ENCODE measurements around the gene SLC4A11.
"Not testable (repeated sequence)": the region's sequence is repeated elsewhere in the genome, so short reads cannot be mapped to it uniquely, and the experiment has no call there.

The SLC4A11 gene

DNA sequence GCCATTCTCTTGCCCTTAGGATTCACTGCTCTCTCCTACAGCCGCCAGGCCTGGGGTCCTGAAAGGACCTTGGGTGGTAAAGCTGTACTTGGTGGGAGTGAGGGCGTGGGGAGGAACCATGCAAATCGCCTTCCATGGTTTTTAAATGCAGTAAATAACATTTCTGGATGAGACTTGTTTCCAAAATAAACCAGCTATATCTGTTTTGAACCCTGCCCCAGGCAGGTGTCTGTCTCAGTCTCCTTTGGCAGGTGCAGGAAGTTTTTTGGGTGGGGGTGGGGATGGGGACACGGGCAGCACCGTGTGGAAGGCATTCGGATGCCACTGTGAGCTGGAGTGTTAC, 15.4 kb downstream of the SLC4A11 start:
- H3K4me3 ChIP-seq (ENCODE audit: low read depth, low read length): no peak overlapping the region
- TF ChIP-seq, protein P1, sequence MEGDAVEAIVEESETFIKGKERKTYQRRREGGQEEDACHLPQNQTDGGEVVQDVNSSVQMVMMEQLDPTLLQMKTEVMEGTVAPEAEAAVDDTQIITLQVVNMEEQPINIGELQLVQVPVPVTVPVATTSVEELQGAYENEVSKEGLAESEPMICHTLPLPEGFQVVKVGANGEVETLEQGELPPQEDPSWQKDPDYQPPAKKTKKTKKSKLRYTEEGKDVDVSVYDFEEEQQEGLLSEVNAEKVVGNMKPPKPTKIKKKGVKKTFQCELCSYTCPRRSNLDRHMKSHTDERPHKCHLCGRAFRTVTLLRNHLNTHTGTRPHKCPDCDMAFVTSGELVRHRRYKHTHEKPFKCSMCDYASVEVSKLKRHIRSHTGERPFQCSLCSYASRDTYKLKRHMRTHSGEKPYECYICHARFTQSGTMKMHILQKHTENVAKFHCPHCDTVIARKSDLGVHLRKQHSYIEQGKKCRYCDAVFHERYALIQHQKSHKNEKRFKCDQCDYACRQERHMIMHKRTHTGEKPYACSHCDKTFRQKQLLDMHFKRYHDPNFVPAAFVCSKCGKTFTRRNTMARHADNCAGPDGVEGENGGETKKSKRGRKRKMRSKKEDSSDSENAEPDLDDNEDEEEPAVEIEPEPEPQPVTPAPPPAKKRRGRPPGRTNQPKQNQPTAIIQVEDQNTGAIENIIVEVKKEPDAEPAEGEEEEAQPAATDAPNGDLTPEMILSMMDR (IDR thresholded peaks at IDR 0.05; ENCODE audit: borderline replicate concordance, insufficient read depth, low read depth, low read length): no peak

DNA sequence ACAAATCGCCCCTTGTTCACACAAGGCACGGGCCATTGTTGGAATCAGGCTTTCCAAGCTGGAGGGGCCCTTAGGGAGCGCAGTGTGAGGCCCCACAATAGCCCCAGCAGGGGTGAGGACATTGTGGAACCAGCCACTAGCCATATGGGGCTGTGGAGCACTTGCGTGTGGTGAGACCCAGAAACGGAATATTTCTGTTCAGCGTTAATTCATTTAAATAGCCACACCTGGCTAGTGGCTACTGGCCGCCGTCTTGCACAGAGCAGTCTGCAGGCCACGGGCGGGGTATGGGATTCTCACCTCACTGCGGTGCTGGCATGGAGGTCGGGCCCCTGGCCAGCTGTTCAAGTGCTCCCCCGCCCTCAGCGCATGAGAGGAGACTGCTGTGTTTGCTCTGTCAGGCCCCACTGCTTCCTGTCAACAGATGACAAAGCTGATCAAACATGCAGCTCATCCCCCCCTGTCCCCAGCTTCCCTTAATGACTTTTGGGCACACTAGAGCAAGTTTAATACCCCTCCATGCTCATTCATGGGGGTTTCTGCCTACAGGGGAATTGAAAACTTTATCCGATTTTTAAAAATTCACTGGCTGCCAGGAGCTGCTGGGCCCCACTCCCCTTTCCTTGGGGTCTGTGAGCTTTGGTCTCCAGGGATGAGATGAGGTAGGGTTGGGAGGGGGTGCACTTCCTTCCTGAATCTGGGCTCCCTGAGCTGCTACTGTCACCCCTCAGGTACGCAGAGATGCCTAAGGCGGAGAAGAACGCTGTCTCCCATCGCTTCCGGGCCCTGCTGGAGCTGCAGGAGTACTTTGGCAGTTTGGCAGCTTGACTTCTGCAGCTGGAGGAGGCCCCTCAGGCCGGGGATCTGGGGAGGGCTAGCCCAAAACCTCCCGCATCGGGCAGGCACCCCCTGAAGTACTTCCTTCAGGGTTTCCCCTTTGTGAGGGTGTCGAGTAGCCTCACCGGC, 16.1 kb downstream of the SLC4A11 start:
- TF ChIP-seq, protein P1 (IDR thresholded peaks at IDR 0.05; ENCODE audit: borderline replicate concordance, insufficient read depth, low read depth, low read length): no peak
- no peak overlapping the region for H3K4me3 ChIP-seq (ENCODE audit: low read depth, low read length)

DNA sequence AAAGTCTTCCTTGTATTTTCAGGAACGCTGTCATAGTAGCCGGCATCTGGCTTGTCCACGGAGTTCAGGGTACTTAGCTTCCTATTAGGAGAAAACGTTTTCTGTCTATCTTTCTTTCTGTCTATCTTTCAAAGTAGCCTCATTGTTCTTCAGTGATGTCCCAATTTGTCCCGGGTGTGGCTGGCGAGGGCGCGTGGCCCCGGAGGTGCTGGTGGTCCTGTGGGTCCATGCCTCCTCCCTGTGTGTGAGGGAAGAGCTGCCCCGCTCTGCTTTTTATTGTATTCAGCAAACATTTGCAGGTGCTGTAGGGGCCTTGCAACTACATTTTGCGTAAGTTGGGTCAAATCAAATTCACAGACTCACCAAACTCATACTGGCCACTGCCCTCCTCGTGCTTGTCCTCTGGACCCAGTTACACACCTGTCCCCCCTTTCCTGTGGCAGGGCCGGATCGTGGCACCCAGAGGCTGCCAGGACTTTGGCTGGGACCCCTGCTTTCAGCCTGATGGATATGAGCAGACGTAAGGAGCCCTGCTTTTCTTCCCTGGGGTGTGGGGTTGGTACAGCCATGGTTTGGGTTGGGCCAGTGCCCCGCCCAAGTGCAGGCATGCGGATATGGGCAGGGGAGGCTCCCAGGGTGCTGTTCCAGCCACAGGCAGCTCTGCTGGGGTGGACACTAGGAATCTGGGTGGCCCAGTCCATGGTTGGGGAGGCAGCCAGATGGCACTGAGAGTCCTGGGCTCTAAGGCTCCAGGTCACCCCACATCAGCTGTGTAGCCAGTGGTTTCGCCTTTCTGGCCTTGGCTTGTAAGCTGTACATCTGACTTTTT, 17.4 kb downstream of the SLC4A11 start:
- TF ChIP-seq, protein P1 (IDR thresholded peaks at IDR 0.05; ENCODE audit: borderline replicate concordance, insufficient read depth, low read depth, low read length): no peak
- H3K4me3 ChIP-seq (ENCODE audit: low read depth, low read length): no peak overlapping the region

DNA sequence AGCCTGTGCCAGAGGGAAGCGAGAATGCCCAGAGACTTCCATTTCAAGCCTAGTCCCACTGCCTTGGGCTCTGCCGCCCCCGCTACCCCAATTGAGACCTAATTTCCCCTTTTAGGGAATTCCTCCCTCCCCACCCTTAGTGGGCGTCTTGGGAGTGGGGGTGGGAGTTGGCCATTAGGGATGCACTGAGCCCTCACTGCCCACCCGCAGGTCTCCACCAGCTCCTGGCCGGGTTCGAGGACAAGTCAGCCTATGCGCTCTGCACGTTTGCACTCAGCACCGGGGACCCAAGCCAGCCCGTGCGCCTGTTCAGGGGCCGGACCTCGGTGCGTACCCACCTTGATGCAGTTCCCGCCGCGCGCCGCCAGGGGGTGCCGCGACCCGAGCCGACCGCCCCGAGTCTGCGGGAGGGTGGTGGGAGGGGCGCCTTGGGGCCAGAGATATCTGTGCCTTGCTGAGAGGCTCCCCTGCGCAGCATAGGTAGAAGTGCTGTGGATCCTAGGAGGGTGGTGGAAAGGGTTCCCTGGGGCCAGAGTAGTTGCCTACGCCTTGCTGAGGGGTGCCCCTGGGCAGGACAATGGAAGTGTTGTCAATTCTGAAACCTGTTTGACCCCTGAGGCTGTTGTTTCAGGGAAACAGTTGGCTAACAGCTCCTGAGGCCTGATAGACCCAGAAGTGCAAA, 20.5 kb downstream of the SLC4A11 start:
- H3K4me3 ChIP-seq (ENCODE audit: low read depth, low read length): no peak overlapping the region
- TF ChIP-seq, protein P1 (IDR thresholded peaks at IDR 0.05; ENCODE audit: borderline replicate concordance, insufficient read depth, low read depth, low read length): peak; percentile 94

DNA sequence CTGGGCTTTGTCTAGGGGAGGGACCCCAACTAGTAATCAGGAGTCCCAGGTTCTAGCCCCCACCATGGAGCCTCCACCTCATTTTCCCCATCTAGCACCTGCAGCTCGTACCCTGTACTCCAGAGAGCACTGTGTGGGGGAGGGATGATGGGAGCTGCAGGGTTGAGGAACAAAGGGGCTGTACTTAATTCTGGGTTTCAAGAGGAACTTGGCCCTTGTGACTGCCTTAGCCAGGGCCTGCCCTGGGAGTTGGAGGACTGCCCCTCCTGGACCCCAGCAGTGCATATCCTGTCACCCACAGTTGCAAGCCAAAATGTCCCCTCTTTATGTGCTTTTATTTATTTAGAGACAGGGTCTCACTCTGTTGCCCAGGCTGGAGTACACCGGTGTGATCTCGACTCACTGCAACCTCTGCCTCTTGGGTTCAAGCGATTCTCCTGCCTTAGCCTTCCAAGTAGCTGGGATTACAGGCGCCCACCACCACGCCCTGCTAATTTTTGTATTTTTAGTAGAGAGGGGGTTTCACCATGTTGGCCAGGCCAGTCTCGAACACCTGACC, 23.6 kb downstream of the SLC4A11 start:
- H3K4me3 ChIP-seq (ENCODE audit: low read depth, low read length): not testable (repeated sequence)

DNA sequence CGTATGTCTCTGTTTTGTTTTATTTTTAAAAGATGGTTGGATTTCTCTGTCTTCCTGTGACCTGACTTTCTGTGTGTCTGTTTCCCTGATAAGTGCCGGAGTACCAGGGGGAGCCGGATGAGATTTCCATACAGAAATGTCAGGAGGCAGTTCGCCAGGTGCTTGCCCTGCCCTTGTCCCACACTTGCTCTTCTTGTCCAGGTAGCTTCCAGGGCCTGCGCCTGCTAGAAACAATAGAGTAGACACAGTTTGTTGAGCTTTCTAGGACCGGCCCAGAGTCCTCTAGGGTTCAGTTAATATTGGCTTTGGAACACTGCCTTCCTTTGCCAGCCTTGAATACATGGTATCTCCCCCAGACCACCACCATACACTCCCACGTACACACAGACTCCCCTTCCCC, 25.8 kb downstream of the SLC4A11 start:
- TF ChIP-seq, protein P1 (IDR thresholded peaks at IDR 0.05; ENCODE audit: borderline replicate concordance, insufficient read depth, low read depth, low read length): no peak
- H3K4me3 ChIP-seq (ENCODE audit: low read depth, low read length): no peak overlapping the region

DNA sequence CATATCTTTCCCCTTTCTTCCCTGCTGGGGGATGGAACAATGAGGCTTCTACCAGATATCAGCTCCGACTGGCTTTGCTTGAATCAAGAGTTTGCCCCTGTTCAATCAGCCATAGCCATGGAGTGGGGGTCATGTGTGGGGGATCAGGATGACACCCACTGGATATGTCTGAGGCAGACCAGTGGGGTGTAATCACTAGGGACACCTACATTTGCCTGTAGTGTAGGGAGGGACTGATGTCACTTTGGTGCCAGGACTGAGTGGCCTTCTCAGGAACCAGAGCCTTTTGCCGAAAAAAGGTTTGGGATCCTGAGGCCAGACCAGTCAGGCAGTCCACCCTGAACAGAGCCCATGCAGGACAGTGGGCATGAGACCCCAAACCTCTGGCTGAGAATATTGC, 28.6 kb downstream of the SLC4A11 start:
- H3K4me3 ChIP-seq (ENCODE audit: low read depth, low read length): peak overlapping the region; percentile 71
- TF ChIP-seq, protein P1 (IDR thresholded peaks at IDR 0.05; ENCODE audit: borderline replicate concordance, insufficient read depth, low read depth, low read length): no peak

Measured in GM12875 (cell line).